A673 (cell line): ENCODE measurements around the gene OR2L2.

Experiments used
- CTCF ChIP-seq: fragments of 300-800, 200-600 bp; sonication (generic); conservative IDR thresholded peaks from 2 replicates; pipeline ENCODE4 v1.5.1; 2017; ENCODE audit warnings: low read depth, mild to moderate bottlenecking, antibody characterized with exemption, low read length, moderate library complexity, mixed read lengths
- EZH2 ChIP-seq: fragments of 200-600 bp; sonication (generic); IDR thresholded peaks from 2 replicates; pipeline ENCODE4 v1.6.1; 2017; ENCODE audit warnings: borderline replicate concordance, low read depth, mild to moderate bottlenecking, mixed read lengths, antibody characterized with exemption, low read length; ENCODE audit not compliant: poor library complexity, severe bottlenecking

GRCh38 chr1:248046536-248046935 is 16.7 kb downstream of the OR2L2 start, which contains the start of gene OR2L3:
- TF ChIP-seq CTCF (no peak), EZH2 (no peak)
